Natural killer cell (primary cell): ENCODE results near the gene CCM2L. TPM values are rescaled to one million over a fixed set of nuclear protein-coding genes. Genes with fewer than 3 reads are reported as not detected.

Experiments used
- ATAC-seq, 3 donors: fragments of 150-1000 bp in 2 of 3; fragments of 200-7000 bp in 1 of 3; cut with Tn5 transposase; 1 replicate in 1 of 3; 2 replicates in 2 of 3; pipeline ENCODE4 v1.10.0; 2021; ENCODE audit warnings: mild to moderate bottlenecking in 2 of 3, moderate library complexity in 2 of 3
- DNase-seq, 2 donors: peaks; one replicate each; pipeline versions ENCODE4 v3.0.0 to v3.0.0-alpha.2; 2013 to 2021; ENCODE audit warnings: mixed read lengths in 1 of 2
- H3K27ac ChIP-seq: one replicate; pipeline ENCODE4 v1.5.1; 2013; ENCODE audit warnings: mild to moderate bottlenecking, low read length
- H3K27me3 ChIP-seq: one replicate; pipeline ENCODE4 v1.6.1; 2013; ENCODE audit warnings: low read length; ENCODE audit not compliant: control insufficient read depth, insufficient read depth
- H3K36me3 ChIP-seq: one replicate; pipeline ENCODE4 v1.6.1; 2013; ENCODE audit warnings: low read length; ENCODE audit not compliant: control insufficient read depth, insufficient read depth
- H3K4me1 ChIP-seq: one replicate; pipeline ENCODE4 v1.6.1; 2013; ENCODE audit warnings: low read length; ENCODE audit not compliant: control insufficient read depth, insufficient read depth
- H3K4me3 ChIP-seq: one replicate; pipeline ENCODE4 v1.5.1; 2013; ENCODE audit warnings: low read length
- H3K9me3 ChIP-seq: one replicate; pipeline ENCODE4 v1.6.1; 2013; ENCODE audit warnings: low read length; ENCODE audit not compliant: control insufficient read depth, insufficient read depth
- H3K27ac Mint-ChIP-seq, 2 donors: one replicate each; pipeline ENCODE4 v1.8.0; 2022; ENCODE audit warnings: mild to moderate bottlenecking in 2 of 2, mixed read lengths in 2 of 2, moderate library complexity in 1 of 2
- H3K27me3 Mint-ChIP-seq, 2 donors: one replicate each; pipeline ENCODE4 v1.8.0; 2022; ENCODE audit warnings: low read depth in 2 of 2, mixed read lengths in 2 of 2
- H3K36me3 Mint-ChIP-seq: one replicate; pipeline ENCODE4 v1.8.0; 2022; ENCODE audit warnings: mixed read lengths
- H3K4me1 Mint-ChIP-seq, 2 donors: one replicate each; pipeline ENCODE4 v1.8.0; 2022; ENCODE audit warnings: mixed read lengths in 2 of 2
- H3K4me3 Mint-ChIP-seq: one replicate; pipeline ENCODE4 v1.8.0; 2022; ENCODE audit warnings: mild to moderate bottlenecking, moderate library complexity, mixed read lengths
- H3K9me3 Mint-ChIP-seq, 2 donors: one replicate each; pipeline ENCODE4 v1.8.0; 2022; ENCODE audit warnings: mixed read lengths in 2 of 2
- WGBS: methylation state at CpG from one replicate; pipeline ENCODE4 v1.1.7; 2013; ENCODE audit warnings: missing lambda C conversion rate; ENCODE audit not compliant: insufficient coverage; 5-methylcytosine and 5-hydroxymethylcytosine counted together
- intact Hi-C: fragments of 100-400 bp; cut with micrococcal nuclease; formaldehyde crosslinking; loops from one replicate; pipeline ENCODE4 v1.14.2; 2022
- total RNA-seq, 4 donors: library from RNA; stranded (reverse); fragments of 120-200 nt in 1 of 4; gene quantifications; one replicate each; pipeline versions ENCODE4 v1.2.3 to v1.2.4, GENCODE V29; 2013 to 2022
- TF ChIP-seq, protein P1 (sequence below): fragments of 200-600 bp; IDR thresholded peaks from one replicate; pipeline ENCODE4 v1.8.0; 2022; ENCODE audit warnings: antibody characterized with exemption

The CCM2L gene
- total RNA-seq, 3 donors from 2014 or later (not counting 1 experiment from before 2014, with no cell fraction given), result not detected

DNA sequence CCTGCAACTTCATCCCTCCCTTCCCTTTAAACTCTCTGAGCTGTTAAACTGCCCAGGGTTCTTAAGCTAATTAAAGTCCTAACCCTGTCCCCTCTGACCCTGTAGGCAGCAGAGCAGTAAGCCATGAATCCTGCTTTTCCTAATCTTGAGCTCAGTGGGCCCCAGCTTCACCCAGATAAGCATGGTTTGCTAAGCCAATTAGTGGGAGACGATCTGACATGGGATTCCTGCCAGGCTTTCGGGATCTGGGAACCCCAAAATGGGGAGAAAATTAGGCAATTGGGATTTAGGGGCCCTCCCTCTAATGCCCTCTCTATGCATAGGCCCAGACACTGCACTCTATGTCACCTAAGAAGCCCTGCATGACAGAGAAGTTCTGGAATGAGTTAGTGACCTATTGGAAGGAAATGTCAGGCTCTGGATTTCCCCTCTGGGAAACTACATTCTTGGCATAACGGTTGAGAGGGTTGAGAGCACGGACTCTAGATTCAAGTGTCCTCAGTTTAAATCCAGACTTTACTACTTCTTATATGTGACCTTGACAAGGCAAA is 37.7 kb upstream of the CCM2L start:
- WGBS, result 59% methylated on average over 4 of the region's 4 CpGs
- Histone ChIP-seq H3K9me3 (no peaks in the 10 kb centered on the region), H3K4me3 (no peak overlapping the region), H3K4me1 (peaks cover 11% of the 10 kb centered on the region), H3K27ac (no peak overlapping the region), H3K36me3 (no peaks in the 10 kb centered on the region), H3K27me3 (peaks cover 12% of the 10 kb centered on the region)
- no peaks in the 10 kb centered on the region for H3K9me3 Mint-ChIP-seq
- no peak overlapping the region for H3K4me3 Mint-ChIP-seq
- intact Hi-C loops, result no loop called here
- H3K27ac Mint-ChIP-seq, result no peak overlapping the region
- H3K4me1 Mint-ChIP-seq, result peaks cover 5 to 9% of the 10 kb centered on the region in 2 donors
- TF ChIP-seq, protein P1, sequence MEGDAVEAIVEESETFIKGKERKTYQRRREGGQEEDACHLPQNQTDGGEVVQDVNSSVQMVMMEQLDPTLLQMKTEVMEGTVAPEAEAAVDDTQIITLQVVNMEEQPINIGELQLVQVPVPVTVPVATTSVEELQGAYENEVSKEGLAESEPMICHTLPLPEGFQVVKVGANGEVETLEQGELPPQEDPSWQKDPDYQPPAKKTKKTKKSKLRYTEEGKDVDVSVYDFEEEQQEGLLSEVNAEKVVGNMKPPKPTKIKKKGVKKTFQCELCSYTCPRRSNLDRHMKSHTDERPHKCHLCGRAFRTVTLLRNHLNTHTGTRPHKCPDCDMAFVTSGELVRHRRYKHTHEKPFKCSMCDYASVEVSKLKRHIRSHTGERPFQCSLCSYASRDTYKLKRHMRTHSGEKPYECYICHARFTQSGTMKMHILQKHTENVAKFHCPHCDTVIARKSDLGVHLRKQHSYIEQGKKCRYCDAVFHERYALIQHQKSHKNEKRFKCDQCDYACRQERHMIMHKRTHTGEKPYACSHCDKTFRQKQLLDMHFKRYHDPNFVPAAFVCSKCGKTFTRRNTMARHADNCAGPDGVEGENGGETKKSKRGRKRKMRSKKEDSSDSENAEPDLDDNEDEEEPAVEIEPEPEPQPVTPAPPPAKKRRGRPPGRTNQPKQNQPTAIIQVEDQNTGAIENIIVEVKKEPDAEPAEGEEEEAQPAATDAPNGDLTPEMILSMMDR, result no peak
- ATAC-seq, result no peak
- DNase-seq, result no peak
- H3K27me3 Mint-ChIP-seq, result peaks cover 42 to 47% of the 10 kb centered on the region in 2 donors
- H3K36me3 Mint-ChIP-seq, result no peaks in the 10 kb centered on the region

DNA sequence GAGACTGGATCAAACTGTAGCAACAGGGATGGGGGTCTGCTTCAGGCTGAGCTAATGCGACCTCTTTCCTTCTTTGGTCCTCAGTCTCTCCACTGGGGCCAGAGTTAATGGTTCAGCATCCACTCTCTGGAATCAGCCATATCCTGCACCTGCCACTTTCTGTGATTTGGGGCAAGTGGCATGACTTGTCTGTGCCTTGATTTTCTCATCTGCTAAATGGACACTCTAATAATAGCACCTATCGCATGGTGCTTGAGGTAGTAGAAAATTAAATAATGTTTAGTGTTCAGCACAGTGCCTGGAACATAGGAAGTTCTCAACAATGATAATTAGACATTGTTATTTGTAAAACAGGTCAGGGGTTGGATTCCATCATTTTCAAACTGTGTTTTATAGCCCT is 35.9 kb upstream of the CCM2L start:
- peaks cover 36 to 40% of the 10 kb centered on the region in 2 donors for H3K27me3 Mint-ChIP-seq
- 88% methylated on average over 2 of the region's 2 CpGs for WGBS
- no peak for ATAC-seq

DNA sequence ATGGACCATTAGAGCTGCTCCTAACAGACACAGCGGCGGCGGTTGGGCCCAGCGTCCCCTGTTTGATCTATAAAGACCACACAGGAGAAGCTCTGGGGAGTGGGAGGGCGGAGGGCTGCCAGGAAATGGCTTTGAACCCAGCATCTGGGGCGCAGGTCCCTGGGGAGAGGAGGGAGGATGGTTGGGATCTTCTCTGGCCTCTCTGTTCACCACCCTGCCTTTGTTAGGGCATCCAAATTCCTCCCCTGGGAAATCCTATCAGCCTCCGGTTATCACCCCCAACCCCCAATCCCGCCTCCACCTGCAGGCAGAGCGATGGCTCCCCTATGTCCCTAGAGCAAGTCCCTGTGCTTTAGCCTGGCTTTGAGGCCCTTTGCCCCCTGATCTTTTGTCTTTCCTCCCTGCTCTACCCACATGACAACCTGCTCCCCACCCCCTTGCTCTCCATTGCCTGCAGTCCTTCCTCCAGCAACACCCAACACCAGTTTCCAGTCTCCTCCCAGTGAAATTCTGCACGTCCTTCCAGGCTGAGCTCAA is 35.2 kb upstream of the CCM2L start:
- no peak overlapping the region for H3K4me3 Mint-ChIP-seq
- Histone ChIP-seq H3K4me3 (no peak overlapping the region), H3K4me1 (no peaks in the 10 kb centered on the region), H3K27me3 (peaks cover 9% of the 10 kb centered on the region), H3K27ac (no peak overlapping the region), H3K9me3 (no peaks in the 10 kb centered on the region), H3K36me3 (no peaks in the 10 kb centered on the region)
- H3K27ac Mint-ChIP-seq, result no peak overlapping the region
- 68% methylated on average over 10 of the region's 10 CpGs for WGBS
- DNase-seq (no peak), ATAC-seq (no peak)
- no peaks in the 10 kb centered on the region for H3K4me1 Mint-ChIP-seq
- peaks cover 29 to 34% of the 10 kb centered on the region in 2 donors for H3K27me3 Mint-ChIP-seq
- H3K9me3 Mint-ChIP-seq, result no peaks in the 10 kb centered on the region
- H3K36me3 Mint-ChIP-seq, result no peaks in the 10 kb centered on the region
- intact Hi-C loops, result no loop called here
- TF ChIP-seq, protein P1, result no peak

More for the DNA sequence above, 35.9 kb upstream of the CCM2L start:
- Mint-ChIP-seq H3K27ac (no peak overlapping the region), H3K36me3 (no peaks in the 10 kb centered on the region), H3K9me3 (no peaks in the 10 kb centered on the region), H3K4me3 (no peak overlapping the region), H3K4me1 (no peaks in the 10 kb centered on the region)
- H3K9me3 ChIP-seq, result no peaks in the 10 kb centered on the region
- H3K36me3 ChIP-seq, result no peaks in the 10 kb centered on the region
- TF ChIP-seq, protein P1, result no peak
- intact Hi-C loops, result no loop called here
- H3K27ac ChIP-seq, result no peak overlapping the region
- peaks cover 7% of the 10 kb centered on the region for H3K27me3 ChIP-seq
- H3K4me1 ChIP-seq, result no peaks in the 10 kb centered on the region
- DNase-seq, result no peak
- no peak overlapping the region for H3K4me3 ChIP-seq

DNA sequence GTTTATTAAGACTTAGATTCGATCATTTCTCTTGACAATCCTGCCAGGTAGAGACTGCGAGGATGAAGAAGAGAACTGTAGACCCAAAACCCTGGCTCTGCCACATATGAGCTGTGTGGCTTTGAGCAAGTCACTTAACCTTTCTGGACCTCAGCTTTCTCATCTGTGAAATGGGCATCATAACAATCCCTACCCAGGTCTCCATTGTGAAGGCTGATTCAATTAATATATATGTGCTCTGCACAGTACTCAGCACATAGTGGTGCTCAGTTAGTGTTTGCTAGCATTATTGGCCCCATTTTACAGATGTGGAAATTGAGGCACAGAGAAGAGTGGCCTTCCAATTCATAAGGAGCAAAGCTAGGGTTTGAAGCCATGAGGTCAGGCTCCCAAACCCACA is 34.4 kb upstream of the CCM2L start:
- 95% methylated on average over 2 of the region's 2 CpGs for WGBS
- Histone ChIP-seq H3K9me3 (no peaks in the 10 kb centered on the region), H3K4me1 (no peaks in the 10 kb centered on the region), H3K36me3 (no peaks in the 10 kb centered on the region), H3K27me3 (peaks cover 8% of the 10 kb centered on the region), H3K27ac (no peak overlapping the region), H3K4me3 (no peak overlapping the region)
- no peak for ATAC-seq
- peaks cover 22 to 25% of the 10 kb centered on the region in 2 donors for H3K27me3 Mint-ChIP-seq
- no peak overlapping the region for H3K4me3 Mint-ChIP-seq
- no peaks in the 10 kb centered on the region for H3K4me1 Mint-ChIP-seq
- no peaks in the 10 kb centered on the region for H3K36me3 Mint-ChIP-seq
- intact Hi-C loops, result no loop called here
- no peak for DNase-seq
- TF ChIP-seq, protein P1, result no peak
- no peak overlapping the region for H3K27ac Mint-ChIP-seq
- H3K9me3 Mint-ChIP-seq, result no peaks in the 10 kb centered on the region
